ENCODE measurements around the gene RALGPS2. TPM values are rescaled to one million over a fixed set of nuclear protein-coding genes. Genes with fewer than 3 reads are reported as not detected.
A peak's percentile ranks its signal among the peaks of the same experiment; 100 is the strongest.

RALGPS2 gene
- total and polyA plus RNA-seq, 2 donors (not counting 1 experiment from before 2014, with no cell fraction given): 59.6 to 251 TPM

- peak overlapping the region; percentile 38 for H3K27ac Mint-ChIP-seq
These were observed 100.1 kb downstream of the RALGPS2 start for GRCh38 chr1:178825167-178825566.

GRCh38 chr1:178844436-178844835, 119.4 kb downstream of the RALGPS2 start:
- H3K27ac ChIP-seq (ENCODE audit: low read length in 2 of 2): peak overlapping the region in 1 of 2 donors; percentile 18
- H2AFZ ChIP-seq (ENCODE audit: insufficient read depth, low read depth, low read length, poor library complexity, severe bottlenecking): no peak overlapping the region
- H4K20me1 ChIP-seq (ENCODE audit: control insufficient read depth, insufficient read depth, low read length, poor library complexity, severe bottlenecking): no peaks in the 10 kb centered on the region
- no peaks in the 10 kb centered on the region for H3K27me3 ChIP-seq (replicated peaks in 1 of 4; ENCODE audit: control extremely low read depth in 1 of 4, control insufficient read depth in 3 of 4, insufficient read depth in 4 of 4, low read length in 3 of 4)
- DNase-seq: no peak
- no CpG with 5 or more reads among the region's 3 CpGs for WGBS (ENCODE audit: insufficient coverage)
- H3K4me1 Mint-ChIP-seq: peaks cover 2% of the 10 kb centered on the region
- no peak overlapping the region for H3K4me2 ChIP-seq (replicated peaks; ENCODE audit: low read depth, low read length, poor library complexity, severe bottlenecking)
- H3K4me3 Mint-ChIP-seq: no peak overlapping the region
- no peaks in the 10 kb centered on the region for H3K9me3 Mint-ChIP-seq (ENCODE audit: insufficient read depth)
- no peak for ATAC-seq (ENCODE audit: low read depth)
- no peaks in the 10 kb centered on the region for H3K27me3 Mint-ChIP-seq
- intact Hi-C loops (cut with micrococcal nuclease): no loop called here
- H3K4me3 ChIP-seq (ENCODE audit: control extremely low read depth in 1 of 5, extremely low read depth in 1 of 5, insufficient read depth in 1 of 5, low read depth in 2 of 5, low read length in 4 of 5): no peak overlapping the region
- CTCF ChIA-PET: no interaction called here
- H3K36me3 ChIP-seq (replicated peaks in 1 of 2; ENCODE audit: control extremely low read depth in 1 of 2, control insufficient read depth in 1 of 2, extremely low read depth in 1 of 2, insufficient read depth in 2 of 2, low read length in 1 of 2): peaks cover 7 to 43% of the 10 kb centered on the region in 2 experiments
- POLR2A ChIA-PET: interaction anchor here (0.6 kb wide), 1 partner anchor 166 kb away, joined by 3 read pairs; no protein-coding TSS in a partner anchor
- TF ChIP-seq EZH2 (IDR thresholded peaks at IDR 0.05; ENCODE audit: borderline replicate concordance, insufficient read depth, low read depth, low read length, poor library complexity, severe bottlenecking): no peak
- TF ChIP-seq, protein P1, sequence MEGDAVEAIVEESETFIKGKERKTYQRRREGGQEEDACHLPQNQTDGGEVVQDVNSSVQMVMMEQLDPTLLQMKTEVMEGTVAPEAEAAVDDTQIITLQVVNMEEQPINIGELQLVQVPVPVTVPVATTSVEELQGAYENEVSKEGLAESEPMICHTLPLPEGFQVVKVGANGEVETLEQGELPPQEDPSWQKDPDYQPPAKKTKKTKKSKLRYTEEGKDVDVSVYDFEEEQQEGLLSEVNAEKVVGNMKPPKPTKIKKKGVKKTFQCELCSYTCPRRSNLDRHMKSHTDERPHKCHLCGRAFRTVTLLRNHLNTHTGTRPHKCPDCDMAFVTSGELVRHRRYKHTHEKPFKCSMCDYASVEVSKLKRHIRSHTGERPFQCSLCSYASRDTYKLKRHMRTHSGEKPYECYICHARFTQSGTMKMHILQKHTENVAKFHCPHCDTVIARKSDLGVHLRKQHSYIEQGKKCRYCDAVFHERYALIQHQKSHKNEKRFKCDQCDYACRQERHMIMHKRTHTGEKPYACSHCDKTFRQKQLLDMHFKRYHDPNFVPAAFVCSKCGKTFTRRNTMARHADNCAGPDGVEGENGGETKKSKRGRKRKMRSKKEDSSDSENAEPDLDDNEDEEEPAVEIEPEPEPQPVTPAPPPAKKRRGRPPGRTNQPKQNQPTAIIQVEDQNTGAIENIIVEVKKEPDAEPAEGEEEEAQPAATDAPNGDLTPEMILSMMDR (IDR thresholded peaks at IDR 0.05): no peak
- H3K4me1 ChIP-seq (ENCODE audit: control insufficient read depth in 2 of 2, insufficient read depth in 2 of 2, low read length in 2 of 2): no peaks in the 10 kb centered on the region
- H3K27ac Mint-ChIP-seq: no peak overlapping the region
- no peaks in the 10 kb centered on the region for H3K9me3 ChIP-seq (ENCODE audit: control extremely low read depth in 1 of 3, control insufficient read depth in 2 of 3, insufficient read depth in 1 of 3, low read length in 2 of 3)
- H3K79me2 ChIP-seq (ENCODE audit: control insufficient read depth, insufficient read depth, low read length): no peaks in the 10 kb centered on the region
- no peak overlapping the region for H3K9ac ChIP-seq (ENCODE audit: low read length)

More at GRCh38 chr1:178825167-178825566, 100.1 kb downstream of the RALGPS2 start:
- Histone ChIP-seq H3K36me3 (replicated peaks in 1 of 2; ENCODE audit: control extremely low read depth in 1 of 2, control insufficient read depth in 1 of 2, extremely low read depth in 1 of 2, insufficient read depth in 2 of 2, low read length in 1 of 2) (peaks cover 30 to 82% of the 10 kb centered on the region in 2 experiments), H3K4me1 (ENCODE audit: control insufficient read depth in 2 of 2, insufficient read depth in 2 of 2, low read length in 2 of 2) (peaks cover 4 to 5% of the 10 kb centered on the region in 2 donors), H3K9me3 (ENCODE audit: control extremely low read depth in 1 of 3, control insufficient read depth in 2 of 3, insufficient read depth in 1 of 3, low read length in 2 of 3) (no peaks in the 10 kb centered on the region), H2AFZ (ENCODE audit: insufficient read depth, low read depth, low read length, poor library complexity, severe bottlenecking) (no peak overlapping the region), H3K79me2 (ENCODE audit: control insufficient read depth, insufficient read depth, low read length) (peaks cover 67% of the 10 kb centered on the region), H3K27me3 (replicated peaks in 1 of 4; ENCODE audit: control extremely low read depth in 1 of 4, control insufficient read depth in 3 of 4, insufficient read depth in 4 of 4, low read length in 3 of 4) (no peaks in the 10 kb centered on the region), H3K4me3 (ENCODE audit: control extremely low read depth in 1 of 5, extremely low read depth in 1 of 5, insufficient read depth in 1 of 5, low read depth in 2 of 5, low read length in 4 of 5) (no peak overlapping the region), H3K27ac (ENCODE audit: low read length in 2 of 2) (peak overlapping the region in 1 of 2 donors; percentile 63), H3K4me2 (replicated peaks; ENCODE audit: low read depth, low read length, poor library complexity, severe bottlenecking) (no peak overlapping the region), H4K20me1 (ENCODE audit: control insufficient read depth, insufficient read depth, low read length, poor library complexity, severe bottlenecking) (peaks cover 48% of the 10 kb centered on the region), H3K9ac (ENCODE audit: low read length) (no peak overlapping the region)
- intact Hi-C loops (cut with micrococcal nuclease): loop anchor here (10.0 kb wide), 1 partner anchor 50 kb away; no protein-coding TSS in a partner anchor
- H3K27me3 Mint-ChIP-seq: no peaks in the 10 kb centered on the region
- ChIA-PET CTCF (no interaction called here), POLR2A (no interaction called here)
- H3K9me3 Mint-ChIP-seq (ENCODE audit: insufficient read depth): no peaks in the 10 kb centered on the region
- ATAC-seq (ENCODE audit: low read depth) (no peak), DNase-seq (no peak)
- no peak for TF ChIP-seq EZH2 (IDR thresholded peaks at IDR 0.05; ENCODE audit: borderline replicate concordance, insufficient read depth, low read depth, low read length, poor library complexity, severe bottlenecking)
- TF ChIP-seq, protein P1 (IDR thresholded peaks at IDR 0.05): no peak
- 87% methylated on average over 2 of the region's 2 CpGs for WGBS (ENCODE audit: insufficient coverage)
- no peak overlapping the region for H3K4me3 Mint-ChIP-seq
- peaks cover 17% of the 10 kb centered on the region for H3K4me1 Mint-ChIP-seq

Data from B cell (primary cell).